ENCODE data around the gene MAGI2. TPM values are rescaled to one million over a fixed set of nuclear protein-coding genes. Genes with fewer than 3 reads are reported as not detected.

The MAGI2 gene
- total RNA-seq, 1 experiment from 2014 or later: 14.3 TPM

- Histone ChIP-seq H3K9ac (ENCODE audit: extremely low read depth, insufficient read length, low read length) (no peak overlapping the region), H3K79me2 (ENCODE audit: insufficient read depth, low read length) (no peaks in the 10 kb centered on the region), H4K20me1 (ENCODE audit: control insufficient read depth, insufficient read depth, insufficient read length) (no peaks in the 10 kb centered on the region), H4K5ac (ENCODE audit: insufficient read length, low read depth, low read length) (no peak overlapping the region), H2BK5ac (ENCODE audit: insufficient read length, low read length) (no peak overlapping the region), H2AFZ (ENCODE audit: low read length) (no peak overlapping the region), H3K27ac (ENCODE audit: insufficient read length, low read depth, low read length) (no peak overlapping the region), H3K9me3 (ENCODE audit: control insufficient read depth, low read depth, low read length) (no peaks in the 10 kb centered on the region), H3T11ph (ENCODE audit: low read length) (no peak overlapping the region), H2AK5ac (ENCODE audit: insufficient read length, low read length) (no peak overlapping the region), H4K8ac (replicated peaks; ENCODE audit: insufficient read length, low read depth, low read length) (no peak overlapping the region), H3K4me1 (ENCODE audit: insufficient read depth, low read length) (peaks cover 4% of the 10 kb centered on the region), H3K56ac (ENCODE audit: insufficient read length, low read depth, low read length) (no peak overlapping the region), H3K79me1 (ENCODE audit: insufficient read depth, low read depth, low read length, poor library complexity, severe bottlenecking) (no peaks in the 10 kb centered on the region), H2BK12ac (ENCODE audit: insufficient read length, low read depth, low read length) (no peak overlapping the region), H3K18ac (ENCODE audit: insufficient read length, low read depth, low read length) (no peak overlapping the region), H3K27me3 (ENCODE audit: insufficient read depth, low read length) (no peaks in the 10 kb centered on the region), H3K4me2 (ENCODE audit: insufficient read depth, insufficient read length, low read length) (no peak overlapping the region), H4K91ac (ENCODE audit: insufficient read length, low read depth, low read length) (no peak overlapping the region), H2BK15ac (ENCODE audit: low read depth, low read length) (no peak overlapping the region), H3K4ac (ENCODE audit: low read depth, low read length) (no peak overlapping the region), H3K23me2 (ENCODE audit: insufficient read length, low read depth, low read length, poor library complexity, severe bottlenecking) (no peaks in the 10 kb centered on the region), H3K14ac (ENCODE audit: insufficient read depth, low read length) (no peak overlapping the region), H2BK120ac (ENCODE audit: low read depth, low read length, poor library complexity, severe bottlenecking) (no peak overlapping the region), H3K23ac (ENCODE audit: insufficient read length, low read depth, low read length) (no peak overlapping the region), H2BK20ac (ENCODE audit: low read depth, low read length, poor library complexity, severe bottlenecking) (no peak overlapping the region)
- no CpG with 5 or more reads among the region's 4 CpGs for WGBS (ENCODE audit: extremely low coverage, insufficient read length, low lambda C conversion rate)
- DNase-seq: no peak
- no peaks in the 10 kb centered on the region; a peak in 1 of 5 replicates for H3K9me3 Mint-ChIP-seq
- no peak overlapping the region for H3K4me3 Mint-ChIP-seq
- peak overlapping the region in 1 of 3 experiments; percentile 83; a peak in 2 of 7 replicates for H3K27ac Mint-ChIP-seq
- H3K27me3 Mint-ChIP-seq (ENCODE audit: low read depth): no peaks in the 10 kb centered on the region
- H3K36me3 Mint-ChIP-seq (ENCODE audit: insufficient read depth in 1 of 3, low read depth in 3 of 3): peaks cover 4 to 8% (median 4%) of the 10 kb centered on the region in 3 experiments; a peak in 5 of 7 replicates
- TF ChIP-seq CTCF (conservative IDR thresholded peaks at IDR 0.05): no peak
- H3K4me1 Mint-ChIP-seq: peaks cover 27 to 34% of the 10 kb centered on the region in 2 experiments
Measured at GRCh38 chr7:78530351-78530750, 923.1 kb downstream of the MAGI2 start.
